ENCODE data around the gene DCLK1. TPM values are rescaled to one million over a fixed set of nuclear protein-coding genes. Genes with fewer than 3 reads are reported as not detected.

The DCLK1 gene
- total RNA-seq, 3 donors from 2014 or later (not counting 1 experiment from before 2014, with no cell fraction given) = not detected

DNA sequence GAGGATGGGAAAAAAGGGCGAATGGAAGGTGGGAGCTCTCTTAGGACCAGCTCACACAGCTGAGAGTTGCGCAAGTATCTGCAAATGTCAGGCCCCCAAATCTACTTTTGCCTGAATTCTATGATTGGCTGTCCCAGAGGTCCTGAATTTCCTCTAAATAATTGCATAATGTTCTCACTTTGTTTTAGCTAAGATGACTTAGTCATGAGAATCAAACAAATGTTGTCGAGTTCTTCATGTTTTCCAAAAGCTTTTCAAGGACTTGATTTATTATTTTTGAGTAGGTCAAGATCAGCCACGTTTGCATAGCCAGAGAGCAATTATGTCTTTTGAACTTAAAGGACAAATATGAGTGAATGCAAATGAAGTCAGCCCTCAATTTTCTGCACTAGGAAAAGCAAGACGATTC is 408.1 kb downstream of the DCLK1 start:
- Mint-ChIP-seq H3K27ac (no peak overlapping the region), H3K36me3 (no peaks in the 10 kb centered on the region), H3K9me3 (no peaks in the 10 kb centered on the region), H3K4me1 (peaks cover 0 to 7% of the 10 kb centered on the region in 2 donors), H3K27me3 (ENCODE audit: low read depth in 2 of 2) (peaks cover 10 to 27% of the 10 kb centered on the region in 2 donors), H3K4me3 (no peak overlapping the region)
- H3K27me3 ChIP-seq (ENCODE audit: control insufficient read depth, insufficient read depth, low read length) = peaks cover 2% of the 10 kb centered on the region
- no peak for DNase-seq
- 57% methylated on average over 5 of the region's 5 CpGs for WGBS (ENCODE audit: insufficient coverage)
- H3K36me3 ChIP-seq (ENCODE audit: control insufficient read depth, insufficient read depth, low read length) = no peaks in the 10 kb centered on the region
- H3K9me3 ChIP-seq (ENCODE audit: control insufficient read depth, insufficient read depth, low read length) = no peaks in the 10 kb centered on the region
- no peak overlapping the region for H3K27ac ChIP-seq (ENCODE audit: low read length)
- H3K4me1 ChIP-seq (ENCODE audit: control insufficient read depth, insufficient read depth, low read length) = peaks cover 6% of the 10 kb centered on the region
- intact Hi-C loops (cut with micrococcal nuclease) = no loop called here
- no peak overlapping the region for H3K4me3 ChIP-seq (ENCODE audit: low read length)
- ATAC-seq = no peak
- TF ChIP-seq CTCF (IDR thresholded peaks at IDR 0.05) = no peak

DNA sequence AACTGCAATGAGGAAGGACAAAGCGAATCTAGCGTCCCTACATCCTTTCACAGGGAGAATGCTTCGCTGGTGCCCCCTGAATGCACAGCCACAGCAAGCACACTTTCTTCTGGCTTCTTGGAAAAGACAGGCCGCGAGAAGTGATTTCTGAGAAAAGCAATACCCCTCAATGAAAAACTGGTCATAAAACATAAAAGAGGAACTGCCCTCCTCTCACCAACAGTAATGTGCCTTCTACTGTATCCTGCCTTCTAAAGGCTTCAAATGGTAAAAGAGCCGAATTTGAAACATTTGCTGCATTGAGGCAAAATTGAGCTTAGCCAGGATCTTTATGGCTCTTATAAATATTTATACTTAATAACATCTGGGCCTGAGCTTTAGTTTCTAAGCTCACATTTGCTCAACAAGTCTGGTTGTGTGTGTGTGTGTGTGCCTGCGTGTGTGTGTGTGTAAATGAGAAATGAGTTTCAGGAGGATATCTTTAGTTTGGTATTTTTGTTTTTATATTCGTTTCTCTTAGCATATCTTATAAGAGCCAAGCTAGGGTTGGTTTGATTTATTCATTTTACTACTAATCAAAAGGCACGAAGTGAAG is 408.6 kb downstream of the DCLK1 start:
- no peak overlapping the region for H3K4me3 ChIP-seq (ENCODE audit: low read length)
- H3K4me3 Mint-ChIP-seq = no peak overlapping the region
- H3K36me3 ChIP-seq (ENCODE audit: control insufficient read depth, insufficient read depth, low read length) = no peaks in the 10 kb centered on the region
- DNase-seq (no peak), ATAC-seq (no peak)
- H3K36me3 Mint-ChIP-seq = no peaks in the 10 kb centered on the region
- H3K4me1 Mint-ChIP-seq = peaks cover 0 to 7% of the 10 kb centered on the region in 2 donors
- 27% methylated on average over 6 of the region's 9 CpGs for whole genome bisulfite sequencing (ENCODE audit: insufficient coverage)
- intact Hi-C loops (cut with micrococcal nuclease) = no loop called here
- H3K9me3 ChIP-seq (ENCODE audit: control insufficient read depth, insufficient read depth, low read length) = no peaks in the 10 kb centered on the region
- no peak overlapping the region for H3K27ac ChIP-seq (ENCODE audit: low read length)
- H3K9me3 Mint-ChIP-seq = no peaks in the 10 kb centered on the region
- peaks cover 6% of the 10 kb centered on the region for H3K4me1 ChIP-seq (ENCODE audit: control insufficient read depth, insufficient read depth, low read length)
- no peak overlapping the region for H3K27ac Mint-ChIP-seq
- no peak for TF ChIP-seq CTCF (IDR thresholded peaks at IDR 0.05)
- peaks cover 10 to 27% of the 10 kb centered on the region in 2 donors for H3K27me3 Mint-ChIP-seq (ENCODE audit: low read depth in 2 of 2)
- H3K27me3 ChIP-seq (ENCODE audit: control insufficient read depth, insufficient read depth, low read length) = peaks cover 2% of the 10 kb centered on the region

GRCh38 chr13:35720690-35721554 is 410.3 kb downstream of the DCLK1 start:
- DNase-seq (peak; percentile 36 to 40), ATAC-seq (peak; percentile 53 to 81 (median 80))
- H3K4me1 ChIP-seq (ENCODE audit: control insufficient read depth, insufficient read depth, low read length) = peaks cover 6% of the 10 kb centered on the region
- Mint-ChIP-seq H3K27me3 (ENCODE audit: low read depth in 2 of 2) (peaks cover 10 to 27% of the 10 kb centered on the region in 2 donors), H3K9me3 (no peaks in the 10 kb centered on the region), H3K27ac (no peak overlapping the region), H3K36me3 (no peaks in the 10 kb centered on the region), H3K4me1 (peaks cover 0 to 7% of the 10 kb centered on the region in 2 donors), H3K4me3 (peak overlapping the region; percentile 21)
- peaks cover 2% of the 10 kb centered on the region for H3K27me3 ChIP-seq (ENCODE audit: control insufficient read depth, insufficient read depth, low read length)
- peak; percentile 98 for TF ChIP-seq CTCF (IDR thresholded peaks at IDR 0.05)
- H3K27ac ChIP-seq (ENCODE audit: low read length) = no peak overlapping the region
- H3K9me3 ChIP-seq (ENCODE audit: control insufficient read depth, insufficient read depth, low read length) = no peaks in the 10 kb centered on the region
- H3K36me3 ChIP-seq (ENCODE audit: control insufficient read depth, insufficient read depth, low read length) = no peaks in the 10 kb centered on the region
- intact Hi-C loops (cut with micrococcal nuclease) = loop anchor here (1.0 kb wide), 1 partner anchor 511 kb away; no protein-coding TSS in a partner anchor
- WGBS (ENCODE audit: insufficient coverage) = 36% methylated on average over 21 of the region's 21 CpGs
- H3K4me3 ChIP-seq (ENCODE audit: low read length) = no peak overlapping the region

Data from natural killer cell (primary cell).